RWPE1 (cell line): ENCODE results near the gene NQO2.
"Not testable (repeated sequence)": the region's sequence is repeated elsewhere in the genome, so short reads cannot be mapped to it uniquely, and the experiment has no call there.

Experiments
- CTCF ChIA-PET: fragments of 350-600 bp; sonication (Branson Sonifier 250); formaldehyde crosslinking; extraction: SDS; loops from one replicate; lab custom pipeline; 2021; lab: Yijun Ruan, JAX
- POLR2A ChIA-PET: fragments of 400-600 bp; formaldehyde crosslinking; extraction: SDS; loops from one replicate; lab custom pipeline; 2020; ENCODE audit warnings: antibody characterized with exemption; ENCODE audit not compliant: low non-redundant PET; lab: Yijun Ruan, JAX
- DNase-seq: peaks from one replicate; pipeline ENCODE4 v3.0.0; 2012; ENCODE audit warnings: low spot score
- H3K27ac ChIP-seq: fragments of 450-650 bp; 2 replicates; pipeline ENCODE4 v1.5.1; 2017
- TF ChIP-seq, protein P1 (sequence below): fragments of 450-650 bp; conservative IDR thresholded peaks from 2 replicates; pipeline ENCODE4 v1.5.1; 2017; ENCODE audit warnings: low read depth, mild to moderate bottlenecking

Gene NQO2

DNA sequence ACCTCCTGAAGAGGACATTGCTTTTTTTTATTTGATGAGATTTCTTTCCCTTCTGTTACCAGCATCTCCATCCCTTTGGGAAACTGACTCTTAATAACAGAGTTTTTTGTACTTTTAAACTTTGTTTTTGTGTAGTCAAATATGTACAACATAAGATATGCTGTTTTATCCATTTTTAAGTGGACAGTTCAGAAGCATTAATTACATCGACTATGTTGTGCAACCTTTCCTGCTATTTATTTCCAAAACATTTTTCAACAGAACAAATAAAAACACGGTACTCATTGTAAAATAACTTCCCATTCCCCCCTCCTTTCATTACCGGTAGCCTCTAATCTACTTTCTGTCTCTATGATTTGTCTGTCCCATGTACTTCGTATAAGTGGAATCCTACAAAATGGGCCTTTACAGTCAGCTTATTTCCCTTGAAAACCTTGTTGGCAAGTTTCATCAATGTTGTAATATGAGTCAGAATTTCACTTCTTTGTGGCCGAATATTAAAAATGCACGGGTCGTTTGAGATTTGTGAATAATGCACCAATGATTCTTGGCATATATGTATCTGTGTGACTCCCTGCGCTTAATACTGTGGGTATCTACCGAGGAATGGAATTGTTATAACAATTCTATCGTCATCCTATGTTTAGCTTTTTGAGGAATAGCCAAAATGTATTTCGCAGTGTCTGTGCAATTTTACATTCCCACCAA, 57.5 kb downstream of the NQO2 start:
- POLR2A ChIA-PET: no interaction called here
- no peak overlapping the region for H3K27ac ChIP-seq
- TF ChIP-seq, protein P1, sequence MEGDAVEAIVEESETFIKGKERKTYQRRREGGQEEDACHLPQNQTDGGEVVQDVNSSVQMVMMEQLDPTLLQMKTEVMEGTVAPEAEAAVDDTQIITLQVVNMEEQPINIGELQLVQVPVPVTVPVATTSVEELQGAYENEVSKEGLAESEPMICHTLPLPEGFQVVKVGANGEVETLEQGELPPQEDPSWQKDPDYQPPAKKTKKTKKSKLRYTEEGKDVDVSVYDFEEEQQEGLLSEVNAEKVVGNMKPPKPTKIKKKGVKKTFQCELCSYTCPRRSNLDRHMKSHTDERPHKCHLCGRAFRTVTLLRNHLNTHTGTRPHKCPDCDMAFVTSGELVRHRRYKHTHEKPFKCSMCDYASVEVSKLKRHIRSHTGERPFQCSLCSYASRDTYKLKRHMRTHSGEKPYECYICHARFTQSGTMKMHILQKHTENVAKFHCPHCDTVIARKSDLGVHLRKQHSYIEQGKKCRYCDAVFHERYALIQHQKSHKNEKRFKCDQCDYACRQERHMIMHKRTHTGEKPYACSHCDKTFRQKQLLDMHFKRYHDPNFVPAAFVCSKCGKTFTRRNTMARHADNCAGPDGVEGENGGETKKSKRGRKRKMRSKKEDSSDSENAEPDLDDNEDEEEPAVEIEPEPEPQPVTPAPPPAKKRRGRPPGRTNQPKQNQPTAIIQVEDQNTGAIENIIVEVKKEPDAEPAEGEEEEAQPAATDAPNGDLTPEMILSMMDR: no peak
- CTCF ChIA-PET: no interaction called here
- no peak for DNase-seq

GRCh38 chr6:3058957-3059356, 59.3 kb downstream of the NQO2 start:
- TF ChIP-seq, protein P1: no peak
- CTCF ChIA-PET: no interaction called here

DNA sequence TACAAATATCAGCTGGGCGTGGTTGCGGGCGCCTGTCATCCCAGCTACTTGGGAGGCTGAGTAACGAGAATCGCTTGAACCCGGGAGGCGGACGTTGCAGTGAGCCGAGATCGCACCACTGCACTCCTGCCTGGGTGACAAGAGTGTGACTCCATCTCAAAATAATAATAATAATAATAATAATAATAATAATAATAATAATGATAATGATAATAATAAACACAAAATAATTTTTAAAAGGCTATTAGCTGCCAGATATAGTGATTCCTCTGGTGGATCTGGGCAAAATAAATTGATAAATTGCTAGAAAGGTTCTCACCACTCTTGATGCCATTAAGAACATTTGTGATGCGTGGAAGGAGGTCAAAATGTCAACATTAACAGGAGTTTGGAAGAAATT, 60.4 kb downstream of the NQO2 start:
- CTCF ChIA-PET, H3K27ac ChIP-seq, DNase-seq, POLR2A ChIA-PET: not testable (repeated sequence)

More at GRCh38 chr6:3058957-3059356, 59.3 kb downstream of the NQO2 start:
- POLR2A ChIA-PET: no interaction called here
- H3K27ac ChIP-seq: no peak overlapping the region
- DNase-seq: no peak

DNA sequence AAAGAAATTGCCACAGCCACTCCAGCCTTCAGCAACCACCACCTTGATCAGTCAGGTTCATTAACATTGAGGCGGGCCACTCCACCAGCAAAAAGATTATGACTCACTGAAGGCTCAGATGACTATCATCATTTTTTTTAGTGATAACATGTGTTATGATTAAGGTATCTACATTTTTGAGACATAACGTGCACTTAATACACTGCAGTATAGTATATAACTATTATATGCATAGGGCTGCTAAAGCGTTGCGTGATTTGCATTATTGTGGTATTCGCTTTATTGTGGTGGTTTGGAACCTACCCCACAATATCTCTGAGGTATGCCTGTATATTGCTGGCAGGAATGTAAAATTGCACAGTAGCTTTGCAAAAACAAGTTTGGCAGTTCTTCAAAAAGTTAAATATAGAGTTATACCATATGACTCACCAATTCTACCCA, 61.8 kb downstream of the NQO2 start:
- peak overlapping the region; percentile 79 for H3K27ac ChIP-seq
- DNase-seq: peak; percentile 58
- POLR2A ChIA-PET: interaction anchor here (0.6 to 0.9 kb wide), 2 partner anchors 62 to 72 kb away, joined by 3 to 5 read pairs; no protein-coding TSS in a partner anchor
- TF ChIP-seq, protein P1: no peak
- CTCF ChIA-PET: no interaction called here

GRCh38 chr6:3063340-3063732, 63.6 kb downstream of the NQO2 start:
- POLR2A ChIA-PET: interaction anchor here (0.6 to 0.7 kb wide), 2 partner anchors 21 to 957 kb away, joined by 3 to 4 read pairs; a partner anchor contains a TSS
- not testable (repeated sequence) for DNase-seq
- peak overlapping the region; percentile 78 for H3K27ac ChIP-seq
- CTCF ChIA-PET: interaction anchor here (0.7 kb wide), 2 partner anchors 169 to 958 kb away, joined by 3 to 4 read pairs; a partner anchor contains a TSS

DNA sequence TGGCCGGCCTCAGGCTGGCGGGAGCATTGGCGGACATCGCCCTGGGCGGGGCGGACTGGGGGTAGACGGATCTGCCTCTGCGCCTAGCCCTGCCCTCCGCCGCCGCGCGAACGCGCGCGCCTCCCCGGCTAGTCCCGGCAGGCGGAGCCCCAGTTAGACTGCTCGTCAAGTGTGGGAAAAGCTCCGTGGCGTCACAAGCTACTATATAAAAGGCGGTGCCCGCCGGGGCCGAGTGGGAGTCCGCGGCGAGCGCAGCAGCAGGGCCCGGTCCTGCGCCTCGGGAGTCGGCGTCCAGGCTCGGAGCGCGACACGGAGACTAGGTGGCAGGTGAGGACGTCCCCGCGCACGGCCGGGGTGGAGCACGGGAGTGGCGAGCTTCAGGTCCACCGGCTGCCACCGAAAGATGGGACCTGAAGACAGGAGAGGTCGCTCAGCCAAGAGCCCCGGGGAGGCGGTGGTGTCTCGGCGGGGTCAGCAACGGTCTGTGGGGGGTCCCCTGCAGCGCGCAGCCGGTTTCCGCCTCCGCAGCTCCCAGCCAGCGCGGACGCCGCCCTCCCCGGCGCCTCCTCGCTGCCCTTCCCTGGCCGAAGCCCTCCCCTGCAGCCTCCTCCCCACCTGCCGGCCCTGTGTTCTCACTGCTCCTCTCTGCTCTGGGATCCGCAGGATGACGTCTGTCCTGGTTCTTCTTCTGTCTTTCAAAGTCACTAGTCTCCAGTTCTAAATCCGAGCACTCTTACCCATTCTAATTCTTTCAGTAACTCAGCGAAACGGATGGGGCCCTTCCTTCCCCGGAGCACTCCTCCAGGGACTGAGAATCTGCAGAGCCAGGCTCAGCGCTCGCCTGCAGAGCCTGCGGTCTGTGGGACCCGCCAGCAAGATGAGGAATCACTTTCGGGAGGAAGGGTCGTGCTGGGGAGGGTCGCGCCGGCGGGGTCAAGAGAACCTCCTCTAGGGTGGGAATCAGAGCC, 64.3 kb downstream of the NQO2 start:
- DNase-seq: peak; percentile 82
- ChIA-PET POLR2A (interaction anchor here (0.5 to 0.7 kb wide), 4 partner anchors 21 to 957 kb away, joined by 3 to 4 read pairs (median 3); partner anchors contain the start of gene NQO2), CTCF (interaction anchor here (0.5 to 0.7 kb wide), 3 partner anchors 75 to 957 kb away, joined by 3 to 4 read pairs (median 3); a partner anchor contains a TSS)
- TF ChIP-seq, protein P1: no peak
- H3K27ac ChIP-seq: peak overlapping the region; percentile 78
